CD4-positive, alpha-beta T cell treated with Interleukin-4 for 1 hour (primary cell): ENCODE measurements around the gene MNAT1.

ENCODE experiments used
- DNase-seq, 2 donors: peaks; one replicate each; pipeline ENCODE4 v3.0.0-alpha.2; 2020 to 2022

The MNAT1 gene

GRCh38 chr14:60893911-60894310, 159.3 kb downstream of the MNAT1 start:
- no peak for DNase-seq

DNA sequence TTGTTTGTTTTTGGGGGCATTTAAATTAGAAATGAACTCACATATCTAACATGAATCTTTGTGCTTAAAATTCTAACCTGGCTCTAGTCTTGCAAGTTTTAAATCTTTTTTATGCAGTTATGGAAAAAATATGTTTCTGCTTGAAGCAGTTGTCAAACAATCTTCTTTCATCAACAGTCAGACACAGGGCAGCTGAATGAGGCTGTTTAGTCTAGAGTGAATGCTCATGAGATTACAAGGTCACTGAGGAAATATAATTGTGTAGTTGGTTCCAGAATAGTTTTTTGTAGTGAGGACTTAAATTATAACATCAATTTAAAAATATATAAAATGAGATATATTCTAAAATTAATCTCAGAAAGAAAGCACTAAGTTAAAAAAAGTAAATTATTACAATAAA, 169.8 kb downstream of the MNAT1 start:
- DNase-seq: no peak

DNA sequence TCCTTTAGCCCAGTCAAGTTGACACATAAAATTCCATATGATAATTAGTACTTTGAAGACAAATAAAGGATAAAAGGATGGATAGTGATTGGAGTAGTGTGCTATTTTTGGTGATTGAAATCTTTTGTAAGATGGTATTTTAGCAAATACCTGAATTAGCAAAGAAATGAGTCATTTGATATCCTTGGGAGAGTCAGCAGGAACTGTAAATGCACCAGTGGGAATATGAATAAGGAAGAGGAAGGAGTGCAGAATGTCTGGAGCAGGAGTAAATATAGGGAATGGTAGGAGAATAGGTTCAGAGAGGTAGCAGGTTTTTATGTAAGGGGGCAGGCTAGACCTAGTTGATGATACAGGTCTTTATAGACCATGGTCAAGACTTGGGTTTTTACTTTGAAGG, 171.4 kb downstream of the MNAT1 start:
- no peak for DNase-seq

GRCh38 chr14:60915781-60916180, 181.2 kb downstream of the MNAT1 start:
- DNase-seq: no peak

DNA sequence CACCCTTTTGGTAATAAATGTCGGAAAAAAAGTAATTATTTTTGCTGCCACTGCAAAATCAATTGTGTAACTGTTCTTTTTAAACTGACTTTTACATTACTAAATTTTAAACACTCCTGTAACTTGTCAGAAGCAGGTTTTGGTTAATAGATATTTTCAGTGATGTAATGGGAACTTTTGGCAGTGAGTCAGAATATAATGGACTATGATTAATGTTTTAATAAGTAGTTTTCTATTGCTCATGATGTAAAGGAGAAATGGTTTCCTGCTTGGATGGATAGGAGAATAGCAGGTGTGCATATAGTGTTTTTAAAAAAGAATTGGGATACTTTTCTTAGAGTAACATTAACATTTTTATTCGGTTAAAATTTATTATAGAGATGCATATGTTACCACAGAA, 187.5 kb downstream of the MNAT1 start:
- no peak for DNase-seq

DNA sequence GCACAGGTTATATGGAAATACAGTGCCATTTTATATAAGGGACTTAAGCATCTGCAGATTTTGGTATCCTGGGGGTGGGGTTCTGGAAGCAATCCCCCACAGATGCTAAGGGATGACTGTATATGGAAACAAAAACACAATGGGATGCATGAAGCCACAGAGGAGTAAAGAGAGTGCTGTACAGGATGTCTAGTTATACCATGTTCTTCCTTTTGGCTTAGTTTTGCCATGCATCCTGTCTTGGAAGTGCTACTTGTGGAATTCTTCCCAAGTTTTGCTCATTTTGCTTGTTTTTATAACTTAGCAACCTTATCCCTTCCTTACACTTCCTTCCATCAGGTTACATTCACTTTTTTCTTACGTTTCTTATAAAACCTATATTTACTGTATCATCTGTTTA, 190.7 kb downstream of the MNAT1 start:
- no peak for DNase-seq

DNA sequence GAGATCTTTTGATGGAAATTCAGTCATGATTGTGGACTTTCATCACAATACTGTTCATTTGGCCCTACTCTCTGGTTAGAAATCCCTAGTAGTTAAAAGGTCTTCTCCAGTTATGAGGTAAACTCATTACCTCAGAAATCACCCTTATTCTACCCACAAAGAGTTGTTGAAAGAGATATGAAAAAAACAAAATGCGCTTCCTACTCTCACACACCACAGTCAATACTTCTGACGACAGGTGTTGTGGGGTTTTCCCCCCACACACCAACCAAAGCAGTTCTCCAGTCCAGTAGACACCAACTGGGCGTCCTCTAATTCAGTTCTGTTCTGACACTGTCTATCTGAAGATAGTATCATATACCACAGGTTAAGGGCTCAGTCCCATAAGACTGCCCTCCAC, 191.4 kb downstream of the MNAT1 start:
- no peak for DNase-seq

DNA sequence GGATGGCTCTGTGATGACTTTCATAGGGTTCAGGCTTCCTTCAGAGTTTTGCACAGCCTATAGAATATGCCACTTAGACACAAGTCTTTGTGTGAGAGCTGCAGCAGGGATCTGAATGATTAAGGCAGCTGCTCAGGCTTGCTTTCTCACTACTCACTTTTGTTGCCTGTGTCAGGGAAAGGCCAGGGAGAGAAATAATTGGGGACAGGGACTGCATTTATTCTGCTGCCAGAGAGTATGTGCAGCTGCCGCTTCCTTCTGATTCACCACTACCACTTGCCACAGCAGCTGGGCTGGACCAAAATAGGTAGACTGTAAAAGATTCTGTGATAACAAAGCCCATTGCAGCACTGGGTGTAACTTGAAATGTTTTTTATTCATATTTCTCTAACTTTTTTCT, 196.7 kb downstream of the MNAT1 start:
- DNase-seq: no peak

- DNase-seq: no peak
Measured at GRCh38 chr14:60933920-60934655, 199.5 kb downstream of the MNAT1 start.

GRCh38 chr14:60935319-60935718, 200.8 kb downstream of the MNAT1 start:
- DNase-seq: no peak

DNA sequence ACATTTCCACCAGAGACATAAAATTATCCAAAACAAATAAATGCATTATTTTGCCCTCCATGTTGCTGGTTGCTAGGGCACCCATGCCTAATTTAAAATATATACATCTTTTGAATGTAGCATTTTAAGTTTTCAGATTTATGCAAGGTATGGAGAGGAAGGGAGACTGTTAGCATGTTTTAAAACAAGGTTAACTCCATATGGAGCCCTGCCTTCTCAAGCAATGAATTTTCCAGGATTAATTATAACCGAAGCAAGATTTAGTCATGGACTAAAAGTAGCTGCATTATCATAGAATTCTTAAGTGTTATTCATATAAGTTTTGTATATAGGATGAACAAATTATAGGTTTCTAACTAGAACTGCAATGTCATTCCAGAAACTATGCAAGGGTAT, 209.1 kb downstream of the MNAT1 start:
- DNase-seq: no peak

- DNase-seq: no peak
Measured at GRCh38 chr14:60944204-60944603, 209.6 kb downstream of the MNAT1 start.

DNA sequence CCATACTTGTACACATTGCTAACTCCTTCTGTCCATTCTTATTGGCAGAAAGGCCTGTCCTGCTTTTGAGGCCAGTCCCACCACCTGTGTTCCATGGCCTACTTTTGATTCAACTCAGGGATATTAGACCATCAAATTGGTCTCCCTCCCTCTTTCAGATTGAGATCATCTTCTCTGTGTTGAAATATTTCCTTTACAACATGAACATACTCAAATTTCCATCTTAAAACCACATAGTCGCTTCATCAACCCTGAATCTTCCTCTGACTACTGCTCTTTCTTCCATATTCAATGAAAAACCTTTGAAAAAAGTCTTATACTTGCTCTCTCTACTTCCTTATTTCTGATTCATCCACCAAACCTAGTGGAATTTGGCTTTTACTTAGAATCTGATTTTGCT, 211.4 kb downstream of the MNAT1 start:
- no peak for DNase-seq

DNA sequence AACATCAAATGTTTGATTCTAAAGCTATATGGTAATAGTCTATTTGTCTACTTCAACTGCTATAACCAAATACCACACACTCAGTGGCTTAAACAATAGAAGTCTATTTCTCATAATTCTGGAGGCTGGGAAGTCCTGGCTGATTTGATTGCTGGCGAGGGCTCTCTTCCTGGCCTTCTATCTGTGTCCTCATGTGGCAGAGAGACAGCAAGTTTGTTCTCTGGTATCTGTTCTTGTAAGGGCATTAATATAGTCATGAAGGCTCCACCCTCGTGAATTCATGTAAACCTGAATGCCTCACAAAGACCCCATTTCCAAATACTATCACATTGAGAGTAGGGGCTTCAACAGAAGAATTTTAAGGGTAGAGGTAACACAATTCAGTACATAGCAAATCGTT, 212.2 kb downstream of the MNAT1 start:
- DNase-seq: no peak

DNA sequence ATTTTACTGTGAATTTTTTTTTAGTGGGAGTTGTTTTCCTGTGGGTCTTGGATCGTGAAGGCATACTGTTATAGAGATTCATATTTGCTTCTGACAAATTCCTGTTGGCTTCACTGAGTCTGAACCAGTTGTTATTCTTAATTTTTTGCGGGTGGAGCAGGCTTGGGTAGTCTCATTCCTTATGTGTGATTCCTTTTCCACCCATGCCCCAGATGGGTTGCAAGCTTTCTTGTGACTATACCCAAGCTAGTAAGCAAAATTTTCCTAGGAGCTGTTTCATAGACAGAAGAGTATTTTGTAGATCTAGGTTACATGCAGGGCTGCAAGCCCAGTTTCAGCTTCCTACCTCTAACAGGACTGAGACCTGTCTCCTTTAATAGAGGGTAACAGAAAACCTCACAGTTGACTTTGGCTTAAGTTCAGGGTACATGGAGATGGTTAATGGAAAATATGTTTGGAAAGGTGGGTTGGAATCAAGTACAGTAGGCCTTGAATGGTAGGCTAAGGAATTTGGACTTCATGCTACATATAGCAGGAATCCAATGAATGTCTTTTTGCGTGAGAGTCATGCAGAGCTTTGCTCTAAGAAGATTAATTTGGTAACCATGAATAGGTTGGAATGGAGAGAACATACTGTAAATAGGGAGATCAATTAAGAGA, 217.3 kb downstream of the MNAT1 start:
- no peak for DNase-seq

- no peak for DNase-seq
Measured at GRCh38 chr14:60956202-60956601, 221.6 kb downstream of the MNAT1 start.

- no peak for DNase-seq
Measured at GRCh38 chr14:60956632-60957031, 222.1 kb downstream of the MNAT1 start.

GRCh38 chr14:60958146-60958545, 223.6 kb downstream of the MNAT1 start:
- no peak for DNase-seq

DNA sequence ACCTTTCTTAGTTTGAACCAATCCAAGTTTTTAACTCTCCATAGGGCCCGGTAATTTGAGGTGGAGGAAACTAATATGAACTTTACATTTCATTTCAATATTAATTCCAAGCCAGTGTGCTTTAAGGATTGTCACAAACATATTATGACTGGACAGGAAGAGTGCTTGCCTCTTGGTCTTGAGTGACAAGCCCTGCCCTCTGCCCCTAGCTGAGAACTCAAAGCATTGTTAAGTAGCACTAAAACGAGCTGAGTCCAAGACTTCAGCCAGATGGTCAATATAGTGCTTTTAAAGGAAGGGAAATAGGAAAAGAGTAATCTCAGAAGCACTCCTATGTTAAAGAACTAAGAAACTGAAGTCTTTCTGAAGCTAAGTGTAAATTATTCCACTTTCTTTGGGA, 229.2 kb downstream of the MNAT1 start:
- no peak for DNase-seq

GRCh38 chr14:60964904-60965303, 230.3 kb downstream of the MNAT1 start:
- DNase-seq: no peak

- no peak for DNase-seq
Measured at GRCh38 chr14:60965402-60965801, 230.8 kb downstream of the MNAT1 start.

- no peak for DNase-seq
Measured at GRCh38 chr14:60968099-60968498, 233.5 kb downstream of the MNAT1 start.

GRCh38 chr14:60968671-60969070, 234.1 kb downstream of the MNAT1 start:
- no peak for DNase-seq

DNA sequence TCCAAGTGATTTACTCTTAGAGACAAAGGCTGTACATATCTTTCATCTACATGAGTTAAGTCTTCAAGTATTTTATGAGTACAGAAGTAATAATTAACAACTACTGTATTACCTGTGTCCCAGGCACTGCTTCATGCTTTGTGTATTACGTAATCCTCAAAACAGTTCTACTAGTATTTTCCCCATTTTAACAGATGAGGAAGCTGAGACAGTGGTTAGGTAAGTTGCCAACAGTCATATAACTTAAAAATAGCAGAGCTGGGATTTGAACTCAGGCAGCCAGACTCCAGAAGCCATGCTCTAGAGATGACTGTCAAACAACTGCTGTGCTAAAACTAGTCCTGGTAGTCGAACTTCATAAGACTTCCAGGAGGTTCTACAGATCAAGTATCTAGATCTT, 235.6 kb downstream of the MNAT1 start:
- no peak for DNase-seq

DNA sequence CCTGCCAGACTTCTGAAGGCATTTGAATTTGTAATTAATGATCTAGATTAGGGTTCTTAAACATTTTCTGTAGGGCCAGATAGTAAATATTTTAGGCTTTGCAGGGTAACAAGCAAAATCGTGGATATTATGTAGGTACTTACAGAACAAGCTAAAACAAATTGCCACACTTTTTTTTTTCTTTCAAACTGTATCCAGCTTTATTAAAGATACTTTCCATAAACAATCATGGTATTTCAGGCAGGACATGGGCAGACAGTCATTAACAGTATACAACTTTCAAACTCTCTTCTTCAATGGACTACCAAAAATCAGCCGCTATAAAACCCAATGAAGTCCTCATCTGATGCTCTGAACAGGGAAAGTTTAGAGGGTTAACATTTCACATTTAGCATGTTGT, 236.7 kb downstream of the MNAT1 start:
- DNase-seq: no peak
